ENCODE data around the gene PCDH9.
"Not testable (repeated sequence)": the region's sequence is repeated elsewhere in the genome, so short reads cannot be mapped to it uniquely, and the experiment has no call there.

The PCDH9 gene

GRCh38 chr13:66835040-66835628 is 395.0 kb downstream of the PCDH9 start:
- DNase-seq (ENCODE audit: low read depth in 2 of 2), result no peak

GRCh38 chr13:66830940-66831716 is 399.0 kb downstream of the PCDH9 start:
- DNase-seq (ENCODE audit: low read depth in 2 of 2), result no peak

GRCh38 chr13:66829803-66830202 is 400.3 kb downstream of the PCDH9 start:
- no peak for DNase-seq (ENCODE audit: low read depth in 2 of 2)

- no peak for DNase-seq (ENCODE audit: low read depth in 2 of 2)
These were observed 403.7 kb downstream of the PCDH9 start for GRCh38 chr13:66826398-66826797.

- DNase-seq (ENCODE audit: low read depth in 2 of 2), result no peak
These were observed 408.6 kb downstream of the PCDH9 start for GRCh38 chr13:66821551-66821950.

GRCh38 chr13:66811455-66811854 is 418.7 kb downstream of the PCDH9 start:
- no peak for DNase-seq (ENCODE audit: low read depth in 2 of 2)

- DNase-seq (ENCODE audit: low read depth in 2 of 2), result no peak
These were observed 420.7 kb downstream of the PCDH9 start for GRCh38 chr13:66809485-66809884.

GRCh38 chr13:66807251-66807650 is 422.9 kb downstream of the PCDH9 start:
- no peak for DNase-seq (ENCODE audit: low read depth in 2 of 2)

GRCh38 chr13:66805657-66806056 is 424.5 kb downstream of the PCDH9 start:
- no peak for DNase-seq (ENCODE audit: low read depth in 2 of 2)

- DNase-seq (ENCODE audit: low read depth in 2 of 2), result no peak
These were observed 426.2 kb downstream of the PCDH9 start for GRCh38 chr13:66803808-66804456.

- no peak for DNase-seq (ENCODE audit: low read depth in 2 of 2)
These were observed 426.9 kb downstream of the PCDH9 start for GRCh38 chr13:66803013-66803807.

- DNase-seq (ENCODE audit: low read depth in 2 of 2), result no peak
These were observed 434.5 kb downstream of the PCDH9 start for GRCh38 chr13:66795636-66796035.

GRCh38 chr13:66794340-66795031 is 435.6 kb downstream of the PCDH9 start:
- DNase-seq (ENCODE audit: low read depth in 2 of 2), result no peak

GRCh38 chr13:66790861-66791260 is 439.3 kb downstream of the PCDH9 start:
- DNase-seq (ENCODE audit: low read depth in 2 of 2), result no peak

GRCh38 chr13:66781241-66781640 is 448.9 kb downstream of the PCDH9 start:
- DNase-seq (ENCODE audit: low read depth in 2 of 2), result no peak

GRCh38 chr13:66780814-66781213 is 449.3 kb downstream of the PCDH9 start:
- no peak for DNase-seq (ENCODE audit: low read depth in 2 of 2)

- DNase-seq (ENCODE audit: low read depth in 2 of 2), result no peak
These were observed 451.7 kb downstream of the PCDH9 start for GRCh38 chr13:66778461-66778860.

- no peak for DNase-seq (ENCODE audit: low read depth in 2 of 2)
These were observed 454.9 kb downstream of the PCDH9 start for GRCh38 chr13:66775196-66775595.

GRCh38 chr13:66774046-66774445 is 456.1 kb downstream of the PCDH9 start:
- DNase-seq (ENCODE audit: low read depth in 2 of 2), result no peak

GRCh38 chr13:66765559-66765958 is 464.6 kb downstream of the PCDH9 start:
- DNase-seq (ENCODE audit: low read depth in 2 of 2), result no peak

- DNase-seq (ENCODE audit: low read depth in 2 of 2), result not testable (repeated sequence)
These were observed 469.5 kb downstream of the PCDH9 start for GRCh38 chr13:66760678-66761077.

- no peak for DNase-seq (ENCODE audit: low read depth in 2 of 2)
These were observed 470.2 kb downstream of the PCDH9 start for GRCh38 chr13:66759919-66760318.

Measured in activated CD4-positive, alpha-beta T cell treated with anti-CD3 and anti-CD28 coated beads for 24 hours (primary cell).